Measurements from ENCODE around the gene ISY1.

DNA sequence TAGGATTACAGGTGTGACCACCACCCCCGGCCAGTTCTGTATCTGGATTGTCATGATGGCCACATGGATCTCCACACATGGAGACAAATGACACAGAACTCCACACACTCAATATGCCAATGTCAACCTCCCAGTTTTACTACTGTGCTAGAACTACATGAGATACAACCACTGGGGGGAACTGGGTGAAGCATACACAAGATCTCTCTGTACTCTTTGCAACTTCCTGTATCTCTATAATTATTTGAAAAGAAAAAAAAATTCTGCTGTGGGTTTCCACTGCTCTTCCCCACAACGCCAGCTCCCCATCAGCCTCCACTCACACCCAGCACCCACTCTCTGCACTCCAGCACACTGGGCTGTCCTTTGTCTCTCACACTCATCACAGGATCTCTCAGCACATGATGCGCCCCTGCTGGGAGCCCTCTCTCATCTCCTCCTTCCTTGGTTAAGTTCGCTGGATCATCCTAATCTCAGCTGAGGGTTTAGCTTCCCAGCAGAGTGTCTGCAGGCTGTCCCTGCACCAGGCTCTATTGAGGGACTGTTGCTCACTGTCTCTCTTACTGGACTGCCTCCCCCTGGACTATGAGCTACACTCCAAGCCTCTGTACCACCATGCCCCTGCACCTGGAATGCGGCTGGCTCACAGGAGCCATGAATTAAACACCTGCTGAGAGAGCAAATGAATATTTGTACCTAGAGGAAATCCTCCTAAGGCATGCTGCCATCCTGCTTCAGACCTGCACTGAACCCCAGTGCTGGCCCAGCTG, 28.6 kb downstream of the ISY1 start:
- TF ChIP-seq CTCF (IDR thresholded peaks at IDR 0.05) (no peak), EZH2 (IDR thresholded peaks at IDR 0.05; ENCODE audit: borderline replicate concordance, insufficient read depth, low read depth, low read length, poor library complexity, severe bottlenecking) (no peak)

Data from B cell (primary cell).